HEK293 (cell line): Measurements from ENCODE around the gene PCLO.

Experiments used
- CTCF ChIA-PET: fragments of 350-600 bp; formaldehyde crosslinking; extraction: SDS; loops from one replicate; lab custom pipeline; 2021; ENCODE audit warnings: antibody characterized with exemption; lab: Yijun Ruan, JAX
- POLR2A ChIA-PET: fragments of 300-600 bp; formaldehyde crosslinking; extraction: SDS; loops from one replicate; lab custom pipeline; 2020; ENCODE audit warnings: antibody characterized with exemption, inconsistent platforms; lab: Yijun Ruan, JAX
- H3K27ac ChIP-seq: fragments of 200-500 bp; sonication (Bioruptor generic); 2 replicates; pipeline ENCODE4 v1.5.1; 2014; ENCODE audit warnings: low read depth, low read length, control low read depth, inconsistent platforms; ENCODE audit errors: extremely low read depth
- H3K36me3 ChIP-seq, 2 experiments: fragments of 200-500 bp in 1 of 2; sonication (Bioruptor generic) in 1 of 2; 1 replicate in 1 of 2; 2 replicates in 1 of 2; pipeline ENCODE4 v1.5.1; 2014 to 2017; ENCODE audit warnings: inconsistent platforms in 2 of 2, low read length in 2 of 2; ENCODE audit not compliant: control insufficient read depth in 2 of 2, insufficient read depth in 1 of 2
- H3K4me1 ChIP-seq: fragments of 200-500 bp; sonication (Bioruptor generic); 2 replicates; pipeline ENCODE4 v1.5.1; 2014; ENCODE audit warnings: mild to moderate bottlenecking, low read length, inconsistent platforms; ENCODE audit not compliant: control insufficient read depth, insufficient read depth
- H3K4me3 ChIP-seq: 2 replicates; pipeline ENCODE4 v1.5.1; 2011; ENCODE audit warnings: low read depth, mild to moderate bottlenecking, control low read depth, low read length, moderate library complexity
- H3K9me3 ChIP-seq: fragments of 200-500 bp; sonication (Bioruptor generic); 2 replicates; pipeline ENCODE4 v1.5.1; 2014; ENCODE audit warnings: low read depth, low read length, inconsistent platforms; ENCODE audit not compliant: control insufficient read depth, insufficient read depth
- CTCF ChIP-seq: fragments of 450-650 bp; formaldehyde crosslinking; IDR thresholded peaks from 2 replicates; pipeline ENCODE4 v1.5.1; 2016; ENCODE audit warnings: missing biosample characterization, missing genetic modification characterization
- OVOL3 ChIP-seq: fragments of 450-650 bp; formaldehyde crosslinking; IDR thresholded peaks from 2 replicates; pipeline ENCODE4 v1.5.1; 2016; ENCODE audit warnings: missing biosample characterization, missing genetic modification characterization
- PRDM6 ChIP-seq: fragments of 450-650 bp; formaldehyde crosslinking; IDR thresholded peaks from 2 replicates; pipeline ENCODE4 v1.5.1; 2017; ENCODE audit warnings: missing biosample characterization, missing genetic modification characterization
- ZBTB21 ChIP-seq: fragments of 450-650 bp; formaldehyde crosslinking; IDR thresholded peaks from 2 replicates; pipeline ENCODE4 v1.5.1; 2017; ENCODE audit warnings: missing biosample characterization, missing genetic modification characterization
- ZBTB6 ChIP-seq: fragments of 450-650 bp; formaldehyde crosslinking; IDR thresholded peaks from 2 replicates; pipeline ENCODE4 v1.5.1; 2017; ENCODE audit warnings: missing biosample characterization, missing genetic modification characterization
- ZNF174 ChIP-seq: fragments of 450-650 bp; formaldehyde crosslinking; IDR thresholded peaks from 2 replicates; pipeline ENCODE4 v1.5.0; 2017; ENCODE audit warnings: missing biosample characterization, mild to moderate bottlenecking, missing genetic modification characterization
- ZNF26 ChIP-seq: fragments of 450-650 bp; formaldehyde crosslinking; IDR thresholded peaks from 2 replicates; pipeline ENCODE4 v1.5.1; 2016; ENCODE audit warnings: missing biosample characterization, missing genetic modification characterization
- ZNF341 ChIP-seq: fragments of 450-650 bp; formaldehyde crosslinking; IDR thresholded peaks from 2 replicates; pipeline ENCODE4; 2016; ENCODE audit warnings: low read depth, missing biosample characterization, missing genetic modification characterization
- ZNF473 ChIP-seq: fragments of 450-650 bp; formaldehyde crosslinking; IDR thresholded peaks from 2 replicates; pipeline ENCODE4 v1.5.1; 2017; ENCODE audit warnings: missing biosample characterization, missing genetic modification characterization
- ZNF529 ChIP-seq: fragments of 450-650 bp; formaldehyde crosslinking; IDR thresholded peaks from 2 replicates; pipeline ENCODE4 v1.5.1; 2017; ENCODE audit warnings: missing genetic modification characterization, missing biosample characterization; ENCODE audit not compliant: insufficient replicate concordance
- ZNF654 ChIP-seq: fragments of 450-650 bp; formaldehyde crosslinking; IDR thresholded peaks from 2 replicates; pipeline ENCODE4 v1.5.1; 2016; ENCODE audit warnings: low read depth, missing biosample characterization, missing genetic modification characterization
- ZSCAN16 ChIP-seq: fragments of 450-650 bp; formaldehyde crosslinking; IDR thresholded peaks from 2 replicates; pipeline ENCODE4 v1.5.1; 2016; ENCODE audit warnings: missing biosample characterization, missing genetic modification characterization
- ZSCAN30 ChIP-seq: fragments of 450-650 bp; IDR thresholded peaks from 2 replicates; pipeline ENCODE4 v1.5.1; 2018; ENCODE audit warnings: missing biosample characterization, mild to moderate bottlenecking, missing genetic modification characterization, moderate library complexity
- ZSCAN4 ChIP-seq: fragments of 450-650 bp; formaldehyde crosslinking; IDR thresholded peaks from 2 replicates; pipeline ENCODE4 v1.5.1; 2017; ENCODE audit warnings: missing biosample characterization, missing genetic modification characterization

PCLO gene

GRCh38 chr7:82729172-82730030 is 433.3 kb downstream of the PCLO start:
- ChIA-PET POLR2A (no interaction called here), CTCF (interaction anchor here (0.5 to 2.4 kb wide), 31 partner anchors 8 to 1251 kb away, joined by 3 to 9 read pairs (median 3); no protein-coding TSS in a partner anchor)
- H3K9me3 ChIP-seq: no peaks in the 10 kb centered on the region
- no peak overlapping the region for H3K27ac ChIP-seq
- no peak overlapping the region for H3K4me3 ChIP-seq
- TF ChIP-seq ZBTB21 (no peak), ZNF654 (tag by site-specific recombination) (peak; percentile 80), CTCF (tag by site-specific recombination) (peak; percentile 24; the same call in 1 of the 2 replicates)
- H3K4me1 ChIP-seq: peaks cover 7% of the 10 kb centered on the region; the same call in 1 of the 2 replicates
- no peaks in the 10 kb centered on the region for H3K36me3 ChIP-seq

- H3K27ac ChIP-seq: no peak overlapping the region
- CTCF ChIA-PET: interaction anchor here (0.6 to 0.7 kb wide), 3 partner anchors 132 to 895 kb away, joined by 3 to 4 read pairs (median 3); no protein-coding TSS in a partner anchor
These were observed 436.5 kb downstream of the PCLO start for GRCh38 chr7:82726038-82726800.

More at GRCh38 chr7:82726038-82726800, 436.5 kb downstream of the PCLO start:
- H3K9me3 ChIP-seq: no peaks in the 10 kb centered on the region
- no peak for TF ChIP-seq ZBTB6 (tag by site-specific recombination)
- TF ChIP-seq ZSCAN16: no peak
- no peak for TF ChIP-seq ZNF26
- TF ChIP-seq ZSCAN4 (tag by site-specific recombination): no peak
- no peak for TF ChIP-seq PRDM6
- no peak for TF ChIP-seq ZNF341 (tag by site-specific recombination)
- no peak for TF ChIP-seq OVOL3 (tag by site-specific recombination)
- TF ChIP-seq ZSCAN30 (tag by site-specific recombination): no peak
- TF ChIP-seq ZNF174: no peak
- no peak for TF ChIP-seq ZNF529 (tag by site-specific recombination)
- TF ChIP-seq ZNF473: no peak
- TF ChIP-seq, all 188 proteins: peak for 0
- Histone ChIP-seq H3K36me3 (no peaks in the 10 kb centered on the region), H3K4me1 (peaks cover 7% of the 10 kb centered on the region; the same call in 1 of the 2 replicates), H3K4me3 (no peak overlapping the region)
- POLR2A ChIA-PET: no interaction called here
